ENCODE data around the gene NCEH1. TPM values are rescaled to one million over a fixed set of nuclear protein-coding genes. Genes with fewer than 3 reads are reported as not detected.

Gene NCEH1
- total and polyA plus RNA-seq, 2 of the 13 experiments (the other 11 are each of a cell fraction or from before 2014, with no cell fraction given): 12.9 to 21.4 TPM

DNA sequence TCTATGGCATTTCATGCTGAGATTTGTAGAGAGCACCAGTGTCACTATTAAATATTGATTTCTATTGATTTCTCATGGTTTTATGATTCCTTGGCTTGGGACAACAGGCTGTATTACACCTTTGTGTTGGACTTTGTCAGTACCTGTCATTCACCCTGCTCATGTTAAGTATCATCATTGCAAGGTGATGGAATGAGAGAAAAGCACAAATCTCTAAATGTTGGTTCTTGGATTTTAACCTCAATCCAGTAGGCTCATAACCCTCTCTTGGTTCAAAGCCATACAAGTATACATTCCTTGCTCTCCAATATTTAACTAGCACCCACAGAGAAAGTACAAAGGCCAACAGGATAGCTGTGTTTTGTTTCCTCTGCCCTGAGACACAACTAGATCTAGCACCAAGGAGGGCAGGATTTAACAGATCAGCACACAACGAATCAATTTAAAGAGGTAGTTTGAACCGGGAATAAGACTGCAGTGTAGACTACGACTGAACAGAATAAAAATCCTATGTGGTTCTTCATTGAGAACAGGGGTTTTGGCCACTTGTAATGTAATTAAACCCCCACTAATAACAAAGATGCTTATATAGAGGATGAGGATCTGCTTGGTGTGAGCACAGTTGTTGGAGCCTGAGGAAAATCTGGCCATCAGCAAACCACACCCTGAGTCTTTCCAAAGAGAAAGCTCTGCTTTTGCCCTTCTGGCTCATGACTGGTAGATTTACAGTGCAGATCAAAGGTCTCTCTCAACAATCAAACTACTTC, 109.6 kb downstream of the NCEH1 start (continued):
- TF ChIP-seq, protein P1, sequence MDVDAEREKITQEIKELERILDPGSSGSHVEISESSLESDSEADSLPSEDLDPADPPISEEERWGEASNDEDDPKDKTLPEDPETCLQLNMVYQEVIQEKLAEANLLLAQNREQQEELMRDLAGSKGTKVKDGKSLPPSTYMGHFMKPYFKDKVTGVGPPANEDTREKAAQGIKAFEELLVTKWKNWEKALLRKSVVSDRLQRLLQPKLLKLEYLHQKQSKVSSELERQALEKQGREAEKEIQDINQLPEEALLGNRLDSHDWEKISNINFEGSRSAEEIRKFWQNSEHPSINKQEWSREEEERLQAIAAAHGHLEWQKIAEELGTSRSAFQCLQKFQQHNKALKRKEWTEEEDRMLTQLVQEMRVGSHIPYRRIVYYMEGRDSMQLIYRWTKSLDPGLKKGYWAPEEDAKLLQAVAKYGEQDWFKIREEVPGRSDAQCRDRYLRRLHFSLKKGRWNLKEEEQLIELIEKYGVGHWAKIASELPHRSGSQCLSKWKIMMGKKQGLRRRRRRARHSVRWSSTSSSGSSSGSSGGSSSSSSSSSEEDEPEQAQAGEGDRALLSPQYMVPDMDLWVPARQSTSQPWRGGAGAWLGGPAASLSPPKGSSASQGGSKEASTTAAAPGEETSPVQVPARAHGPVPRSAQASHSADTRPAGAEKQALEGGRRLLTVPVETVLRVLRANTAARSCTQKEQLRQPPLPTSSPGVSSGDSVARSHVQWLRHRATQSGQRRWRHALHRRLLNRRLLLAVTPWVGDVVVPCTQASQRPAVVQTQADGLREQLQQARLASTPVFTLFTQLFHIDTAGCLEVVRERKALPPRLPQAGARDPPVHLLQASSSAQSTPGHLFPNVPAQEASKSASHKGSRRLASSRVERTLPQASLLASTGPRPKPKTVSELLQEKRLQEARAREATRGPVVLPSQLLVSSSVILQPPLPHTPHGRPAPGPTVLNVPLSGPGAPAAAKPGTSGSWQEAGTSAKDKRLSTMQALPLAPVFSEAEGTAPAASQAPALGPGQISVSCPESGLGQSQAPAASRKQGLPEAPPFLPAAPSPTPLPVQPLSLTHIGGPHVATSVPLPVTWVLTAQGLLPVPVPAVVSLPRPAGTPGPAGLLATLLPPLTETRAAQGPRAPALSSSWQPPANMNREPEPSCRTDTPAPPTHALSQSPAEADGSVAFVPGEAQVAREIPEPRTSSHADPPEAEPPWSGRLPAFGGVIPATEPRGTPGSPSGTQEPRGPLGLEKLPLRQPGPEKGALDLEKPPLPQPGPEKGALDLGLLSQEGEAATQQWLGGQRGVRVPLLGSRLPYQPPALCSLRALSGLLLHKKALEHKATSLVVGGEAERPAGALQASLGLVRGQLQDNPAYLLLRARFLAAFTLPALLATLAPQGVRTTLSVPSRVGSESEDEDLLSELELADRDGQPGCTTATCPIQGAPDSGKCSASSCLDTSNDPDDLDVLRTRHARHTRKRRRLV (CRISPR knock-in tag; IDR thresholded peaks at IDR 0.05): no peak
- TF ChIP-seq ZNF30 (CRISPR knock-in tag; IDR thresholded peaks at IDR 0.05) (no peak), CBX5 (CRISPR knock-in tag; IDR thresholded peaks at IDR 0.05; ENCODE audit: borderline replicate concordance) (no peak), ELF1 (CRISPR knock-in tag; IDR thresholded peaks at IDR 0.05) (no peak), RFX3 (CRISPR knock-in tag; IDR thresholded peaks at IDR 0.05) (no peak), NFE2L2 (IDR thresholded peaks at IDR 0.05; ENCODE audit: low read length) (no peak), MBD4 (IDR thresholded peaks at IDR 0.05; ENCODE audit: borderline replicate concordance, low read length) (no peak), ZNF530 (CRISPR knock-in tag; IDR thresholded peaks at IDR 0.05; ENCODE audit: low read depth) (no peak), GPN1 (CRISPR knock-in tag; IDR thresholded peaks at IDR 0.05; ENCODE audit: borderline replicate concordance) (no peak), ZNF607 (CRISPR knock-in tag; IDR thresholded peaks at IDR 0.05; ENCODE audit: borderline replicate concordance) (no peak), AKAP8 (CRISPR knock-in tag; IDR thresholded peaks at IDR 0.05) (no peak), STAG1 (CRISPR knock-in tag; IDR thresholded peaks at IDR 0.05) (no peak), NBN (conservative IDR thresholded peaks at IDR 0.05) (no peak), CREM (IDR thresholded peaks at IDR 0.05) (peak; percentile 27; the same call in 1 of the 2 replicates), CREM (CRISPR knock-in tag; IDR thresholded peaks at IDR 0.05) (no peak), ZNF883 (CRISPR knock-in tag; IDR thresholded peaks at IDR 0.05; ENCODE audit: not compliant biosample characterization) (no peak), SCMH1 (CRISPR knock-in tag; IDR thresholded peaks at IDR 0.05; ENCODE audit: borderline replicate concordance) (no peak), ZNF124 (CRISPR knock-in tag; IDR thresholded peaks at IDR 0.05) (no peak), ZNF326 (CRISPR knock-in tag; IDR thresholded peaks at IDR 0.05; ENCODE audit: borderline replicate concordance) (no peak), ZNF720 (CRISPR knock-in tag; IDR thresholded peaks at IDR 0.05) (no peak), ZNF333 (CRISPR knock-in tag; IDR thresholded peaks at IDR 0.05; ENCODE audit: borderline replicate concordance) (no peak), ZNF737 (CRISPR knock-in tag; IDR thresholded peaks at IDR 0.05; ENCODE audit: borderline replicate concordance) (no peak)
- TF ChIP-seq, protein P2, sequence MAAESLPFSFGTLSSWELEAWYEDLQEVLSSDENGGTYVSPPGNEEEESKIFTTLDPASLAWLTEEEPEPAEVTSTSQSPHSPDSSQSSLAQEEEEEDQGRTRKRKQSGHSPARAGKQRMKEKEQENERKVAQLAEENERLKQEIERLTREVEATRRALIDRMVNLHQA (CRISPR knock-in tag; IDR thresholded peaks at IDR 0.05): no peak
- TF ChIP-seq, protein P3, sequence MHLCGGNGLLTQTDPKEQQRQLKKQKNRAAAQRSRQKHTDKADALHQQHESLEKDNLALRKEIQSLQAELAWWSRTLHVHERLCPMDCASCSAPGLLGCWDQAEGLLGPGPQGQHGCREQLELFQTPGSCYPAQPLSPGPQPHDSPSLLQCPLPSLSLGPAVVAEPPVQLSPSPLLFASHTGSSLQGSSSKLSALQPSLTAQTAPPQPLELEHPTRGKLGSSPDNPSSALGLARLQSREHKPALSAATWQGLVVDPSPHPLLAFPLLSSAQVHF (CRISPR knock-in tag; IDR thresholded peaks at IDR 0.05): no peak
- TF ChIP-seq, protein P4, sequence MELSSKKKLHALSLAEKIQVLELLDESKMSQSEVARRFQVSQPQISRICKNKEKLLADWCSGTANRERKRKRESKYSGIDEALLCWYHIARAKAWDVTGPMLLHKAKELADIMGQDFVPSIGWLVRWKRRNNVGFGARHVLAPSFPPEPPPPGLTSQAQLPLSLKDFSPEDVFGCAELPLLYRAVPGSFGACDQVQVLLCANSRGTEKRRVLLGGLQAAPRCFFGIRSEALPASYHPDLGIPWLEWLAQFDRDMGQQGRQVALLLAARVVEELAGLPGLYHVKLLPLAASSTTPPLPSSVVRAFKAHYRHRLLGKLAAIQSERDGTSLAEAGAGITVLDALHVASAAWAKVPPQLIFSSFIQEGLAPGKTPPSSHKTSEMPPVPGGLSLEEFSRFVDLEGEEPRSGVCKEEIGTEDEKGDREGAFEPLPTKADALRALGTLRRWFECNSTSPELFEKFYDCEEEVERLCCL (CRISPR knock-in tag; IDR thresholded peaks at IDR 0.05; ENCODE audit: borderline replicate concordance): no peak
